Measurements from ENCODE around the gene PSMD5.

The PSMD5 gene

GRCh38 chr9:120856700-120857099 lies 14.0 kb upstream of the PSMD5 start:
- TF ChIP-seq, protein P1, sequence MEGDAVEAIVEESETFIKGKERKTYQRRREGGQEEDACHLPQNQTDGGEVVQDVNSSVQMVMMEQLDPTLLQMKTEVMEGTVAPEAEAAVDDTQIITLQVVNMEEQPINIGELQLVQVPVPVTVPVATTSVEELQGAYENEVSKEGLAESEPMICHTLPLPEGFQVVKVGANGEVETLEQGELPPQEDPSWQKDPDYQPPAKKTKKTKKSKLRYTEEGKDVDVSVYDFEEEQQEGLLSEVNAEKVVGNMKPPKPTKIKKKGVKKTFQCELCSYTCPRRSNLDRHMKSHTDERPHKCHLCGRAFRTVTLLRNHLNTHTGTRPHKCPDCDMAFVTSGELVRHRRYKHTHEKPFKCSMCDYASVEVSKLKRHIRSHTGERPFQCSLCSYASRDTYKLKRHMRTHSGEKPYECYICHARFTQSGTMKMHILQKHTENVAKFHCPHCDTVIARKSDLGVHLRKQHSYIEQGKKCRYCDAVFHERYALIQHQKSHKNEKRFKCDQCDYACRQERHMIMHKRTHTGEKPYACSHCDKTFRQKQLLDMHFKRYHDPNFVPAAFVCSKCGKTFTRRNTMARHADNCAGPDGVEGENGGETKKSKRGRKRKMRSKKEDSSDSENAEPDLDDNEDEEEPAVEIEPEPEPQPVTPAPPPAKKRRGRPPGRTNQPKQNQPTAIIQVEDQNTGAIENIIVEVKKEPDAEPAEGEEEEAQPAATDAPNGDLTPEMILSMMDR (IDR thresholded peaks at IDR 0.05; ENCODE audit: insufficient read depth, low read depth, low read length, missing control alignments), result no peak
- peak; percentile 23 for DNase-seq (ENCODE audit: low read depth)
- no peak overlapping the region for H3K4me3 ChIP-seq (ENCODE audit: low read length)

DNA sequence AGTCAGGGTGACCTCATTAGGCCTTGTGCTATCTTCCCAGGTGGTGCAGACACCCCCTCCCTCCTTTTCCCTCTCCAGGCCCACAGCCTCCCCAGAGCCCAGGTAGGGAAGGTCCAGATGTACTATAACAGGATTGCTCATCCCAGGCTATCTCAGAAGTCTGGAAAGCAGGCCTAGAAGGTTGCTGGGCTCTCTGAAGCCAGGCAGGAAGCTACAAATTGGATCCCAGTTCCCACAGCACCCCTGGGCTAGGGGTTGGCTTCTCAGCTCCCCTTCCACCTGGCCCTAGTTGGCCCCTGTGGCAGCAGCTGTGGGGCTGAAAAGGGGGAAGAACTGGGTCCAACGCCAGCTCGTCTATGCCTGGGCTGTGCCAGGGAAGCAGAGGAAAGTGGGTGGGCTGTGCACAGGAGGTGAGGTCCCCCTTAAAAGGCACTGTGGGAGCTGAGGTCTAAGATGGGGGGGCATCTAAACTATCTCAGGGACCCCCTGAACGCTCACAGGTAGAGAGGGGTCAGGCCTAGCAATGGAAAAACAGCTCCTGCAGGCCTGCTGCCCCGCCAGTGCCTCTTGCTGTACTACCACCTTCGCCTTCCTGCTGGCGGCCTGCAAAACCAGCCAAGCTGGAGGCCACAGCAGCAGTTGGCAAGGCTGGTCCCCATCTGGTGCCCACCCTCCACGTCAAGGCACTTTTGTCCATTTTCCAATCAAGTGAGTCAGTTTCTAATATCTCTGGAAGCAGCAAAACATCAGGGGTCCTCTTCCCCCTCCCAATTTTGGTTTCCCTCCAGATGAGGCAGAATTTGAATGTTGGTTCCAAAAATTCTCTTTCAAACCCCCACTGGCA lies 13.3 kb upstream of the PSMD5 start:
- DNase-seq (ENCODE audit: low read depth), result no peak
- no peak overlapping the region for H3K4me3 ChIP-seq (ENCODE audit: low read length)
- TF ChIP-seq, protein P1 (IDR thresholded peaks at IDR 0.05; ENCODE audit: insufficient read depth, low read depth, low read length, missing control alignments), result no peak

DNA sequence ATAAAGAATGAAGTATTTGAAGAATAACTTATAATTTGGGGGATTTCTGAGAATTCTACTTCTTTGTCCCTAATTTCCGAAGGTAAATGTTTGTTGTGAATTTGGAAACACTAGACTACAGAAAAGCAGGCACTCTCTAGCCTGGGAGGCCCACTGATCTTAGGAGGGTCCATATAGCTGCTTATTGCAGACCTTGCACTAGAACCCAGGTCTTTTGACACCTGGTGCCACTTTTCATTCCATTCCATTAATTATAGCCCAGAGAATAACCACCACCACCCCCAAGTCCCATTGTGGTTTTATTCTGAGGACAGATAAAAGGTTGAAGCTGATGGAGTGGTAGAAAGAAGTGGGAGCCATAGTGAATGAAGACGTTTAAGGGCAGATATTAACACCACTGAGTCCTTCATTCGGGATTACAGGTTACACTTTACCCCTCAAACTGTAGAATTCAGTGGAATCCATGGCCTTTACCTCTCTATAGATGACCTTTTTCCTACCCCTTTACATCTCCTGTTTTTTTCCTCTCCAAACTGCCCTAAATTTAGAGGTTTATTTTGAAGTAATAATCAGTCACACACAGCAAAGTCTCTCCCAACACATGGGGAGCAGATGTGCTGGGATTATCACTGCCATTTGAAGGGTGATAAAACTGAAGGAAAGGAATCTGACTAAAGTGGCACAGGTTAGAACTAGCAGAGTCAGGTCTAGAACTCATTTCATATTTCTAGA lies 12.0 kb upstream of the PSMD5 start:
- no peak overlapping the region for H3K4me3 ChIP-seq (ENCODE audit: low read length)
- TF ChIP-seq, protein P1 (IDR thresholded peaks at IDR 0.05; ENCODE audit: insufficient read depth, low read depth, low read length, missing control alignments), result no peak
- DNase-seq (ENCODE audit: low read depth), result no peak

DNA sequence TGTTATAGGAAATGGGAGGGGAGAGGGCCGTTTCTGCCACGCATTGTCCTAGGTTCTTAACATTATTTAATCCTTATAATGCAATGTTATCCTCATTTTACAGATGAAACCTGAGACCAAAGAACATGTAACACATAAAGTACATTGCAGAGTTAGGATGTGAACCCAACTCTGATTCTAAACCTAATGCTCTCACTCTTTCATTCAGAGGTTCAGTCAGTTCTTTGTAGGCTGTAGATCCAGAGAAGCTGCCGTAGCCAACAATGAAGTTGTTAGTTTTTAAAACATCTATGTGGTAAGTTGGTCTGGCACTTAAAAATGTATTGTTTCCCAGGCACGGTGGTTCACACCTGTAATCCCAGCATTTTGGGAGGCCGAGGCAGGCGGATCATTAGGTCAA lies 10.5 kb upstream of the PSMD5 start:
- H3K4me3 ChIP-seq (ENCODE audit: low read length), result no peak overlapping the region
- DNase-seq (ENCODE audit: low read depth), result no peak
- TF ChIP-seq, protein P1 (IDR thresholded peaks at IDR 0.05; ENCODE audit: insufficient read depth, low read depth, low read length, missing control alignments), result no peak

GRCh38 chr9:120852240-120853010 lies 9.7 kb upstream of the PSMD5 start:
- no peak overlapping the region for H3K4me3 ChIP-seq (ENCODE audit: low read length)
- TF ChIP-seq, protein P1 (IDR thresholded peaks at IDR 0.05; ENCODE audit: insufficient read depth, low read depth, low read length, missing control alignments), result no peak
- DNase-seq (ENCODE audit: low read depth), result no peak

DNA sequence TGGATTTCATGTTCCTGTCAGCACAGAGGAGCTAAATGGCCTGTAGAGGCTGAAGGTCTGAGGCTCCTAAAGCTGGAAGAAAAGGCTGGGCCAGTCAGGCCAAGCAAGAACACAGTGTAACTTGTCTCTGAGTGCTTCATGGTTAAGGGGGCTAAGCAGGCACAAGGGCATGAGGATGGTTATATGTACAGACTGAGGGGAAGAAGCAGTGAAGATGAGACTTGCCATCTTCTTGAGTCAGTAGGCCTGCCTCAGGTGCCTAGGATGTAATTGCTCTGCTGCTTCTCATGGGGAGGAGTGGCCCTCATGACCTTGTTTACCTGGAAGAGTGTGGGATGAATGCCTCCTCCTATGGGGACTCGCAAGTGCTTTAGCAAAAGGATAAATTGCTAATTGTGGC lies 8.7 kb upstream of the PSMD5 start:
- TF ChIP-seq, protein P1 (IDR thresholded peaks at IDR 0.05; ENCODE audit: insufficient read depth, low read depth, low read length, missing control alignments), result no peak
- no peak overlapping the region for H3K4me3 ChIP-seq (ENCODE audit: low read length)
- DNase-seq (ENCODE audit: low read depth), result no peak
